Measurements from ENCODE around the gene LAMA3. TPM values are rescaled to one million over a fixed set of nuclear protein-coding genes. Genes with fewer than 3 reads are reported as not detected.

Gene LAMA3
- total RNA-seq, 1 experiment from 2014 or later, result 5.6 TPM

DNA sequence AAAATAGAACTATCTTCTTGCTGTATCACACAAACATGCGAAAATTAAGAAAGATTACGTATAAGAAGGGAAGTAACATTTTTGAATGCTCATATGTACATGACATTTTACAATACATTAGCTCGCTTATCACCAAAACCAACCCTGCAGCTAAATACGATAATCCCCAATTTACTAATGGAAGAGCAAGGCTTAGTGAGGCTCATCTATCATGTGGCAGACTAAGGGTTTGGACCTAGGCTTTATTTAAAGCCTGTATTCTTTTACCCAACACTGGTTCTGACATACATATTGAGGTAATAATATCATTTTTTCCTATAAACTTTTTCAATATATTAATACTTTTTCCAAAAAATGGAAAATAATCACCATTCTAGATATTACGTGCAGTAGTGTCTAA is 208.5 kb downstream of the LAMA3 start:
- ChIA-PET RAD21 (ENCODE audit: low non-redundant PET in 1 of 2, low total read pairs in 2 of 2, uncharacterized antibody in 2 of 2, unreplicated experiment in 2 of 2) (no interaction called here), CTCF (no interaction called here), POLR2A (no interaction called here)
- no peak overlapping the region for H3K4me3 ChIP-seq (replicated peaks in 1 of 2; ENCODE audit: low read depth in 1 of 2, low read length in 2 of 2)
- H3K4me2 ChIP-seq (ENCODE audit: low read length), result no peak overlapping the region
- H3K9ac ChIP-seq (ENCODE audit: low read length), result no peak overlapping the region
- no peaks in the 10 kb centered on the region for H4K20me1 ChIP-seq (ENCODE audit: insufficient read depth)
- H3K9me3 ChIP-seq (ENCODE audit: control insufficient read depth in 1 of 2, insufficient read depth in 1 of 2, low read depth in 1 of 2, low read length in 2 of 2), result no peaks in the 10 kb centered on the region
- H2AFZ ChIP-seq (ENCODE audit: low read depth, low read length, poor library complexity, severe bottlenecking), result no peak overlapping the region
- no peaks in the 10 kb centered on the region for H3K27me3 ChIP-seq (ENCODE audit: insufficient read depth, low read length)
- H3K79me2 ChIP-seq (ENCODE audit: insufficient read depth, low read length), result no peaks in the 10 kb centered on the region
- H3K4me1 ChIP-seq (ENCODE audit: control insufficient read depth in 1 of 2, insufficient read depth in 2 of 2, low read length in 2 of 2), result no peaks in the 10 kb centered on the region
- intact Hi-C loops (cut with micrococcal nuclease), result no loop called here
- no peak for ATAC-seq
- no peaks in the 10 kb centered on the region for H3K36me3 ChIP-seq (ENCODE audit: control insufficient read depth in 1 of 2, insufficient read depth in 2 of 2, low read length in 2 of 2)
- TF ChIP-seq TCF7L2 (IDR thresholded peaks at IDR 0.05; ENCODE audit: borderline replicate concordance, extremely low read depth, insufficient read depth, insufficient read length) (no peak), ZFX (IDR thresholded peaks at IDR 0.05) (no peak), ELF1 (IDR thresholded peaks at IDR 0.05; ENCODE audit: borderline replicate concordance, low read depth) (no peak), RAD21 (IDR thresholded peaks at IDR 0.05; ENCODE audit: low read depth) (no peak), JUND (IDR thresholded peaks at IDR 0.05) (no peak)
- TF ChIP-seq, protein P1, sequence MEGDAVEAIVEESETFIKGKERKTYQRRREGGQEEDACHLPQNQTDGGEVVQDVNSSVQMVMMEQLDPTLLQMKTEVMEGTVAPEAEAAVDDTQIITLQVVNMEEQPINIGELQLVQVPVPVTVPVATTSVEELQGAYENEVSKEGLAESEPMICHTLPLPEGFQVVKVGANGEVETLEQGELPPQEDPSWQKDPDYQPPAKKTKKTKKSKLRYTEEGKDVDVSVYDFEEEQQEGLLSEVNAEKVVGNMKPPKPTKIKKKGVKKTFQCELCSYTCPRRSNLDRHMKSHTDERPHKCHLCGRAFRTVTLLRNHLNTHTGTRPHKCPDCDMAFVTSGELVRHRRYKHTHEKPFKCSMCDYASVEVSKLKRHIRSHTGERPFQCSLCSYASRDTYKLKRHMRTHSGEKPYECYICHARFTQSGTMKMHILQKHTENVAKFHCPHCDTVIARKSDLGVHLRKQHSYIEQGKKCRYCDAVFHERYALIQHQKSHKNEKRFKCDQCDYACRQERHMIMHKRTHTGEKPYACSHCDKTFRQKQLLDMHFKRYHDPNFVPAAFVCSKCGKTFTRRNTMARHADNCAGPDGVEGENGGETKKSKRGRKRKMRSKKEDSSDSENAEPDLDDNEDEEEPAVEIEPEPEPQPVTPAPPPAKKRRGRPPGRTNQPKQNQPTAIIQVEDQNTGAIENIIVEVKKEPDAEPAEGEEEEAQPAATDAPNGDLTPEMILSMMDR (IDR thresholded peaks at IDR 0.05 in 2 of 3, conservative IDR thresholded peaks at IDR 0.05 in 1 of 3; ENCODE audit: borderline replicate concordance in 1 of 3, insufficient read depth in 1 of 3, low read depth in 2 of 3, low read length in 2 of 3), result no peak
- TF ChIP-seq, protein P2, sequence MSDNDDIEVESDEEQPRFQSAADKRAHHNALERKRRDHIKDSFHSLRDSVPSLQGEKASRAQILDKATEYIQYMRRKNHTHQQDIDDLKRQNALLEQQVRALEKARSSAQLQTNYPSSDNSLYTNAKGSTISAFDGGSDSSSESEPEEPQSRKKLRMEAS (IDR thresholded peaks at IDR 0.05), result no peak
- no peak overlapping the region for H3K27ac ChIP-seq (ENCODE audit: low read depth, low read length)
- no TSS peak for BruUV-seq (replicated peaks)
- no peaks in the 10 kb centered on the region for H3K9me2 ChIP-seq (ENCODE audit: insufficient read depth)
- DNase-seq (ENCODE audit: low read depth, low spot score), result no peak

DNA sequence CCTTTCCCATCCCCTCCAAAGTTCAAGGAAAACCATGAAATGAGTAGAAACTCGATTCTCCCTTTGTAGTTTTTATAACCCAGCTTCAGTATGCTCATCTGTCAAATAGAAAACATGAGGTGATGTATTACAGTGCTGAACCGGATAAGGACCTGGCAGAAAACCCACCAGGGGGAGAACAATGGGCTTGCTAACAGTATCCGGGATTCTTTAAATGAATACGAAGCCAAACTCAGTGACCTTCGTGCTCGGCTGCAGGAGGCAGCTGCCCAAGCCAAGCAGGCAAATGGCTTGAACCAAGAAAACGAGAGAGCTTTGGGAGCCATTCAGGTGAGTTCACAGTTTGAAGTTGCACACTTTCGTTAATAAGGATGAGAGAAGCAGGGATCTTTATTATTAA is 211.7 kb downstream of the LAMA3 start:
- intact Hi-C loops (cut with micrococcal nuclease), result no loop called here
- Histone ChIP-seq H3K9me2 (ENCODE audit: insufficient read depth) (no peaks in the 10 kb centered on the region), H3K27ac (ENCODE audit: low read depth, low read length) (no peak overlapping the region), H3K4me2 (ENCODE audit: low read length) (no peak overlapping the region), H3K4me1 (ENCODE audit: control insufficient read depth in 1 of 2, insufficient read depth in 2 of 2, low read length in 2 of 2) (no peaks in the 10 kb centered on the region), H3K9ac (ENCODE audit: low read length) (no peak overlapping the region), H3K79me2 (ENCODE audit: insufficient read depth, low read length) (no peaks in the 10 kb centered on the region), H4K20me1 (ENCODE audit: insufficient read depth) (no peaks in the 10 kb centered on the region), H3K9me3 (ENCODE audit: control insufficient read depth in 1 of 2, insufficient read depth in 1 of 2, low read depth in 1 of 2, low read length in 2 of 2) (no peaks in the 10 kb centered on the region), H3K4me3 (replicated peaks in 1 of 2; ENCODE audit: low read depth in 1 of 2, low read length in 2 of 2) (no peak overlapping the region), H3K36me3 (ENCODE audit: control insufficient read depth in 1 of 2, insufficient read depth in 2 of 2, low read length in 2 of 2) (no peaks in the 10 kb centered on the region), H3K27me3 (ENCODE audit: insufficient read depth, low read length) (no peaks in the 10 kb centered on the region), H2AFZ (ENCODE audit: low read depth, low read length, poor library complexity, severe bottlenecking) (no peak overlapping the region)
- BruUV-seq (replicated peaks), result no TSS peak
- POLR2A ChIA-PET, result no interaction called here
- RAD21 ChIA-PET (ENCODE audit: low non-redundant PET in 1 of 2, low total read pairs in 2 of 2, uncharacterized antibody in 2 of 2, unreplicated experiment in 2 of 2), result no interaction called here
- ATAC-seq (no peak), DNase-seq (ENCODE audit: low read depth, low spot score) (no peak)
- CTCF ChIA-PET, result interaction anchor here (1.6 kb wide), 1 partner anchor 17 kb away, joined by 5 read pairs; no protein-coding TSS in a partner anchor
- TF ChIP-seq EZH2phosphoT487 (IDR thresholded peaks at IDR 0.05; ENCODE audit: borderline replicate concordance), result no peak
- no peak for TF ChIP-seq EZH2 (IDR thresholded peaks at IDR 0.05)
- TF ChIP-seq CBX3 (IDR thresholded peaks at IDR 0.05; ENCODE audit: low read depth), result no peak
- no peak for TF ChIP-seq JUND (IDR thresholded peaks at IDR 0.05)
- TF ChIP-seq SP1 (IDR thresholded peaks at IDR 0.05; ENCODE audit: low read depth), result no peak
- TF ChIP-seq ELF1 (IDR thresholded peaks at IDR 0.05; ENCODE audit: borderline replicate concordance, low read depth), result no peak

Data from HCT116 (cell line).